AG09309 (cell line): ENCODE data around the gene RALGPS1.

Experiments
- DNase-seq: peaks from one replicate; pipeline ENCODE4 v3.0.0-alpha.2; 2010; ENCODE audit warnings: low read depth
- H3K4me3 ChIP-seq: 2 replicates; pipeline ENCODE4 v1.5.1; 2011; ENCODE audit warnings: mild to moderate bottlenecking, low read depth, low read length, moderate library complexity; ENCODE audit not compliant: control insufficient read depth
- CTCF ChIP-seq: IDR thresholded peaks from 2 replicates; pipeline ENCODE4 v1.5.1; 2011; ENCODE audit warnings: mild to moderate bottlenecking, low read depth, low read length, inconsistent platforms; ENCODE audit not compliant: insufficient read depth, control insufficient read depth; ENCODE audit errors: missing control alignments

The RALGPS1 gene

GRCh38 chr9:127104581-127105311 lies 190.2 kb downstream of the RALGPS1 start:
- DNase-seq: peak; percentile 40
- H3K4me3 ChIP-seq: no peak overlapping the region

GRCh38 chr9:127105805-127106465 lies 191.4 kb downstream of the RALGPS1 start:
- no peak for TF ChIP-seq CTCF
- no peak for DNase-seq
- no peak overlapping the region for H3K4me3 ChIP-seq

More at GRCh38 chr9:127104581-127105311, 190.2 kb downstream of the RALGPS1 start:
- TF ChIP-seq CTCF: no peak

GRCh38 chr9:127106466-127106855 lies 191.9 kb downstream of the RALGPS1 start:
- TF ChIP-seq CTCF: no peak

GRCh38 chr9:127107171-127107928 lies 192.8 kb downstream of the RALGPS1 start:
- no peak for DNase-seq
- TF ChIP-seq CTCF: no peak
- no peak overlapping the region for H3K4me3 ChIP-seq

More at GRCh38 chr9:127106466-127106855, 191.9 kb downstream of the RALGPS1 start:
- no peak for DNase-seq
- no peak overlapping the region for H3K4me3 ChIP-seq

- TF ChIP-seq CTCF: no peak
- DNase-seq: no peak
- H3K4me3 ChIP-seq: no peak overlapping the region
Observed at GRCh38 chr9:127107929-127108876, 193.6 kb downstream of the RALGPS1 start.

- H3K4me3 ChIP-seq: no peak overlapping the region
- no peak for TF ChIP-seq CTCF
- no peak for DNase-seq
Observed at GRCh38 chr9:127109212-127109711, 194.7 kb downstream of the RALGPS1 start.
